Prostate gland (tissue), 1 donor: ENCODE results near the gene GUK1.

Experiments used
- POLR2A ChIP-seq: fragments of 450-650 bp; IDR thresholded peaks from one replicate; pipeline ENCODE4 v1.6.1; 2016; ENCODE audit warnings: antibody characterized with exemption, mild to moderate bottlenecking
- POLR2AphosphoS5 ChIP-seq: sonication (generic); formaldehyde crosslinking; IDR thresholded peaks from one replicate; pipeline ENCODE4 v1.6.1; 2017; ENCODE audit warnings: antibody characterized with exemption

DNA sequence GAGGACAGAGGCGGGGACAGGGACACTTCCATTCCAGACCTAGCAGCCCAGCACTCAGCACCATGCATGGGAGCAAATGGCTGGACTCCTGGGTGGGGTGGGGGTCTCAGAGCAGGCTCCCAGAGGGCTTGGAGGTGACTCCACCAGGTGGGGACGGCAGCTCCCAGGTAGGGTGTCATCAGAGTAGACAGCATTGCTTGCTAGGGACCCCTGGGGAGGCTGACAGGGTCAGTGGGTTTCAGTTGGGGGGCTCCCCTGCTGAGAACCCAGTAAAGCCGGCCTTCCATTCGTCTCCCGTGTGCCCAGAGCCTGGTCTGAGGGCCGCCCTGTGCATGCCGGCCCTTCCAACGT is 4.9 kb downstream of the GUK1 start:
- TF ChIP-seq POLR2AphosphoS5: no peak
- no peak for TF ChIP-seq POLR2A
